GM23338 (cell line): ENCODE data around the gene AIG1. TPM values are rescaled to one million over a fixed set of nuclear protein-coding genes. Genes with fewer than 3 reads are reported as not detected.

Source experiments
- ATAC-seq: fragments of 200-7000 bp; cut with Tn5 transposase; 3 replicates; pipeline ENCODE4 v1.9.1; 2020
- DNase-seq: peaks from one replicate; pipeline ENCODE4 v3.0.0-alpha.2; 2015; ENCODE audit warnings: low spot score
- H2AFZ ChIP-seq: fragments of 200-600 bp; sonication (generic); 2 replicates; pipeline ENCODE4 v1.8.0; 2016; ENCODE audit warnings: antibody characterized with exemption, mild to moderate bottlenecking, moderate library complexity
- H3F3A ChIP-seq: fragments of 200-600 bp; sonication (generic); replicated peaks from 2 replicates; pipeline ENCODE4 v1.8.0; 2017; ENCODE audit warnings: antibody characterized with exemption, mixed run types, low read depth
- H3K27ac ChIP-seq: fragments of 200-600 bp; sonication (generic); 2 replicates; pipeline ENCODE4 v1.6.1; 2016; ENCODE audit warnings: low read depth
- H3K27me3 ChIP-seq: fragments of 200-600 bp; sonication (generic); 2 replicates; pipeline ENCODE4 v1.8.0; 2016; ENCODE audit warnings: mild to moderate bottlenecking, mixed run types, moderate library complexity; ENCODE audit not compliant: insufficient read depth
- H3K36me3 ChIP-seq: fragments of 200-600 bp; sonication (generic); 2 replicates; pipeline ENCODE4 v1.8.0; 2016; ENCODE audit warnings: mild to moderate bottlenecking; ENCODE audit not compliant: insufficient read depth
- H3K4me1 ChIP-seq: fragments of 200-600 bp; sonication (generic); 2 replicates; pipeline ENCODE4 v1.8.0; 2016; ENCODE audit warnings: mild to moderate bottlenecking, moderate library complexity; ENCODE audit not compliant: insufficient read depth
- H3K4me2 ChIP-seq: fragments of 200-600 bp; sonication (generic); 2 replicates; pipeline ENCODE4 v1.7.1; 2017; ENCODE audit warnings: mixed run types
- H3K4me3 ChIP-seq: fragments of 200-600 bp; sonication (generic); 2 replicates; pipeline ENCODE4 v1.6.1; 2016; ENCODE audit warnings: mixed run types
- H3K79me2 ChIP-seq: fragments of 200-600 bp; sonication (generic); replicated peaks from 2 replicates; pipeline ENCODE4 v1.8.0; 2017; ENCODE audit warnings: mild to moderate bottlenecking; ENCODE audit not compliant: insufficient read depth
- H3K9me2 ChIP-seq: fragments of 200-600 bp; sonication (generic); 2 replicates; pipeline ENCODE4 v1.8.0; 2017; ENCODE audit not compliant: insufficient read depth
- H4K20me1 ChIP-seq: fragments of 200-600 bp; sonication (generic); replicated peaks from 2 replicates; pipeline ENCODE4 v1.8.0; 2017; ENCODE audit warnings: mild to moderate bottlenecking; ENCODE audit not compliant: insufficient read depth
- H3K27ac Mint-ChIP-seq: 2 replicates; pipeline ENCODE4 v1.8.0; 2020; ENCODE audit warnings: inconsistent platforms, mild to moderate bottlenecking, moderate library complexity, mixed read lengths
- H3K27me3 Mint-ChIP-seq: 3 replicates; pipeline ENCODE4 v1.8.0; 2022; ENCODE audit warnings: low read depth, mild to moderate bottlenecking, moderate library complexity, mixed read lengths, inconsistent platforms; ENCODE audit not compliant: insufficient read depth, poor library complexity
- H3K36me3 Mint-ChIP-seq: 3 replicates; pipeline ENCODE4 v1.8.0; 2021; ENCODE audit warnings: low read depth, mild to moderate bottlenecking, inconsistent platforms, moderate library complexity, mixed read lengths
- H3K4me1 Mint-ChIP-seq: 3 replicates; pipeline ENCODE4 v1.8.0; 2020; ENCODE audit warnings: mild to moderate bottlenecking, inconsistent platforms, mixed read lengths
- H3K4me3 Mint-ChIP-seq: 3 replicates; pipeline ENCODE4 v1.8.0; 2021; ENCODE audit warnings: moderate library complexity, mild to moderate bottlenecking, inconsistent platforms, mixed read lengths
- H3K9me3 Mint-ChIP-seq: 3 replicates; pipeline ENCODE4 v1.8.0; 2020; ENCODE audit warnings: moderate library complexity, mild to moderate bottlenecking, inconsistent platforms, mixed read lengths
- ETS1 ChIP-seq: IDR thresholded peaks from 2 replicates; pipeline ENCODE4 v1.6.1; 2016; ENCODE audit warnings: antibody characterized with exemption
- EZH2 ChIP-seq: fragments of 200-600 bp; sonication (generic); IDR thresholded peaks from one replicate; pipeline ENCODE4 v1.8.0; 2017; ENCODE audit warnings: antibody characterized with exemption, mild to moderate bottlenecking, low read depth; ENCODE audit not compliant: unreplicated experiment
- JUNB ChIP-seq: IDR thresholded peaks from one replicate; pipeline ENCODE4 v1.6.1; 2016; ENCODE audit warnings: antibody characterized with exemption; ENCODE audit not compliant: unreplicated experiment
- NANOG ChIP-seq: IDR thresholded peaks from 2 replicates; pipeline ENCODE4 v1.6.1; 2016; ENCODE audit warnings: antibody characterized with exemption, borderline replicate concordance
- POLR2AphosphoS5 ChIP-seq: IDR thresholded peaks from 2 replicates; pipeline ENCODE4 v1.6.1; 2016; ENCODE audit warnings: antibody characterized with exemption, low read depth
- STAT1 ChIP-seq: IDR thresholded peaks from one replicate; pipeline ENCODE4 v1.6.1; 2016; ENCODE audit warnings: antibody characterized with exemption; ENCODE audit not compliant: unreplicated experiment
- ZNF114 ChIP-seq: fragments of 250-450 bp; sonication (Bioruptor Pico); IDR thresholded peaks from 2 replicates; pipeline ENCODE4 v1.5.0; 2020; ENCODE audit warnings: mild to moderate bottlenecking, moderate library complexity
- ZNF331 ChIP-seq: fragments of 250-450 bp; sonication (Bioruptor Pico); IDR thresholded peaks from 2 replicates; pipeline ENCODE4 v1.5.0; 2020; ENCODE audit warnings: low read depth, mild to moderate bottlenecking, moderate library complexity
- ZNF462 ChIP-seq: fragments of 250-450 bp; sonication (Bioruptor Pico); IDR thresholded peaks from 2 replicates; pipeline ENCODE4 v1.5.0; 2020; ENCODE audit warnings: mild to moderate bottlenecking, moderate library complexity
- polyA plus RNA-seq: library from polyadenylated mRNA; unstranded; fragments of >200 nt; fragmentation: Nextera tagmentation; extraction: Ambion mirVana; gene quantifications from 2 replicates; pipeline ENCODE4 v1.2.1, GENCODE V29; 2016
- total RNA-seq: library from RNA; depleted of rRNA; stranded (reverse); fragments of >200 nt; shearing (Covaris generic); gene quantifications from 2 replicates; pipeline ENCODE4 v1.2.3, GENCODE V29; 2014

Gene AIG1
- total and polyA plus RNA-seq, 2 experiments from 2014 or later, result 65.2 to 88.4 TPM

- 0 out of 3 replicates have a peak, but pooled peaks cover 1% of the 10 kb centered on the region for H3K36me3 Mint-ChIP-seq
- Histone ChIP-seq H3K36me3 (no peaks in the 10 kb centered on the region), H3K27ac (peak overlapping the region; percentile 36), H3K9me2 (no peaks in the 10 kb centered on the region), H3K79me2 (peaks cover 15% of the 10 kb centered on the region), H3K4me1 (peaks cover 55% of the 10 kb centered on the region), H3K4me3 (peak overlapping the region; percentile 51), H4K20me1 (no peaks in the 10 kb centered on the region), H3K4me2 (peak overlapping the region; percentile 76), H2AFZ (0 out of 2 replicates have a peak overlapping the region, but pooled peaks have one; percentile 15), H3F3A (no peaks in the 10 kb centered on the region), H3K27me3 (no peaks in the 10 kb centered on the region)
- H3K9me3 Mint-ChIP-seq, result no peaks in the 10 kb centered on the region
- peak; percentile 36 for DNase-seq
- TF ChIP-seq ETS1 (no peak), STAT1 (no peak), ZNF331 (CRISPR knock-in tag) (no peak), JUNB (no peak), ZNF462 (CRISPR knock-in tag) (no peak), ZNF114 (CRISPR knock-in tag) (no peak), EZH2 (no peak), POLR2AphosphoS5 (no peak), NANOG (no peak)
- no peak for ATAC-seq
- peak overlapping the region; percentile 92 for H3K4me3 Mint-ChIP-seq
- peaks cover 62% of the 10 kb centered on the region for H3K4me1 Mint-ChIP-seq
- H3K27me3 Mint-ChIP-seq, result peaks cover 4% of the 10 kb centered on the region
- H3K27ac Mint-ChIP-seq, result peak overlapping the region; percentile 98
Observed at GRCh38 chr6:143059663-143060353, 881 bp upstream of the AIG1 start.
